HepG2 (cell line): ENCODE measurements around the gene OR2W1. TPM values are rescaled to one million over a fixed set of nuclear protein-coding genes. Genes with fewer than 3 reads are reported as not detected.

Experiments
- ATAC-seq: fragments of 200-7000 bp; cut with Tn5 transposase; 3 replicates; pipeline ENCODE4 v1.9.1; 2020; ENCODE audit warnings: mild to moderate bottlenecking, moderate library complexity
- Bru-seq: library from RNA; stranded (reverse); fragments of 400-500 nt; gene quantifications from one replicate; lab custom pipeline; 2021; lab: Mats Ljungman, UMichigan
- BruChase-seq, 2 experiments: library from RNA; stranded (reverse); fragments of 400-500 nt; gene quantifications; one replicate each; lab custom pipeline; 2021; lab: Mats Ljungman, UMichigan
- BruUV-seq: library from RNA; stranded (reverse); fragments of 400-500 nt; replicated peaks from 2 replicates; lab custom pipeline; 2021; lab: Mats Ljungman, UMichigan
- CTCF ChIA-PET: fragments of 300-600 bp; formaldehyde crosslinking; extraction: SDS; loops from one replicate; lab custom pipeline; 2021; ENCODE audit warnings: low total read pairs, inconsistent platforms, low intra/inter-chr PET ratio; lab: Yijun Ruan, JAX
- POLR2A ChIA-PET: fragments of 350-600 bp; sonication (Branson Sonifier 250); formaldehyde crosslinking; loops from one replicate; lab custom pipeline; 2020; ENCODE audit warnings: antibody characterized with exemption, inconsistent platforms; lab: Yijun Ruan, JAX
- DNase-seq: peaks from one replicate; pipeline ENCODE4 v3.0.0-alpha.2; 2015; ENCODE audit warnings: low spot score
- FAIRE-seq: peaks from 3 replicates; lab custom pipeline; 2011; peaks lifted over from hg19 to GRCh38; lab: Jason Lieb, UNC
- H2AFZ ChIP-seq: one replicate; pipeline ENCODE4 v1.6.1; 2011; ENCODE audit warnings: low read length, inconsistent platforms
- H3K27ac ChIP-seq: fragments of 300-600 bp; 3 replicates; pipeline ENCODE4 v1.8.0; 2011; ENCODE audit warnings: mixed run types, mild to moderate bottlenecking, mixed read lengths, low read length, inconsistent platforms; ENCODE audit not compliant: insufficient read depth; ENCODE audit errors: extremely low read length
- H3K27me3 ChIP-seq, 2 experiments: fragments of 200-600 bp in 1 of 2; 2 replicates in 1 of 2; 3 replicates in 1 of 2; pipeline versions ENCODE4 v1.6.0 to v1.8.0; 2011; ENCODE audit warnings: low read length in 2 of 2, mild to moderate bottlenecking in 2 of 2, moderate library complexity in 2 of 2, inconsistent platforms in 1 of 2; ENCODE audit not compliant: insufficient read depth in 2 of 2, control insufficient read depth in 1 of 2
- H3K36me3 ChIP-seq, 2 experiments: fragments of 200-600 bp in 1 of 2; replicated peaks in 1 of 2; 2 replicates in 1 of 2; 3 replicates in 1 of 2; pipeline versions ENCODE4 v1.5.1 to v1.8.0; 2011; ENCODE audit warnings: low read length in 2 of 2, inconsistent platforms in 1 of 2; ENCODE audit not compliant: insufficient read depth in 2 of 2, control insufficient read depth in 1 of 2
- H3K4me1 ChIP-seq: 2 replicates; pipeline ENCODE4 v1.5.1; 2012; ENCODE audit warnings: low read length, inconsistent platforms; ENCODE audit not compliant: insufficient read depth
- H3K4me2 ChIP-seq: 2 replicates; pipeline ENCODE4 v1.6.0; 2011; ENCODE audit warnings: low read depth, low read length, inconsistent platforms
- H3K4me3 ChIP-seq, 3 experiments: fragments of 200-600 bp in 1 of 3; sonication (generic), shearing (Covaris generic) in 1 of 3; replicated peaks in 1 of 3; 2 replicates each; pipeline ENCODE4 v1.5.1; 2011 to 2016; ENCODE audit warnings: low read length in 3 of 3, inconsistent platforms in 2 of 3, low read depth in 2 of 3, mild to moderate bottlenecking in 2 of 3, control low read depth in 1 of 3, mixed read lengths in 1 of 3; ENCODE audit not compliant: insufficient read depth in 1 of 3
- H3K79me2 ChIP-seq: one replicate; pipeline ENCODE4 v1.6.1; 2011; ENCODE audit warnings: low read length, inconsistent platforms; ENCODE audit not compliant: insufficient read depth
- H3K9ac ChIP-seq: 2 replicates; pipeline ENCODE4 v1.6.0; 2011; ENCODE audit warnings: mild to moderate bottlenecking, low read depth, low read length, inconsistent platforms; ENCODE audit not compliant: insufficient read depth
- H3K9me3 ChIP-seq: 2 replicates; pipeline ENCODE4 v1.5.1; 2012; ENCODE audit warnings: mild to moderate bottlenecking, low read length
- H4K20me1 ChIP-seq: 2 replicates; pipeline ENCODE4 v1.6.0; 2011; ENCODE audit warnings: inconsistent platforms, mild to moderate bottlenecking, low read length, moderate library complexity; ENCODE audit not compliant: insufficient read depth
- GPN1 ChIP-seq: sonication (generic); formaldehyde crosslinking; IDR thresholded peaks from 2 replicates; pipeline ENCODE4 v1.5.1; 2020; ENCODE audit warnings: missing genetic modification reagents, borderline replicate concordance
- HDAC1 ChIP-seq: sonication (generic); formaldehyde crosslinking; IDR thresholded peaks from 2 replicates; pipeline ENCODE4 v1.5.1; 2020; ENCODE audit warnings: mild to moderate bottlenecking, missing genetic modification reagents
- MBD4 ChIP-seq: IDR thresholded peaks from 2 replicates; pipeline ENCODE4 v1.6.1; 2012; ENCODE audit warnings: low read length, inconsistent platforms, borderline replicate concordance
- PITX1 ChIP-seq: sonication (generic); formaldehyde crosslinking; IDR thresholded peaks from 2 replicates; pipeline ENCODE4 v1.5.1; 2020; ENCODE audit warnings: mild to moderate bottlenecking, missing genetic modification reagents
- SIX1 ChIP-seq: sonication (generic); formaldehyde crosslinking; IDR thresholded peaks from 2 replicates; pipeline ENCODE4 v1.4.0; 2020; ENCODE audit warnings: missing genetic modification reagents, borderline replicate concordance
- TRIM24 ChIP-seq: sonication (generic); formaldehyde crosslinking; IDR thresholded peaks from 2 replicates; pipeline ENCODE4 v1.8.0; 2022; ENCODE audit warnings: mild to moderate bottlenecking, missing genetic modification reagents
- ZNF121 ChIP-seq: sonication (generic); formaldehyde crosslinking; IDR thresholded peaks from 2 replicates; pipeline ENCODE4 v1.5.0; 2020; ENCODE audit warnings: mild to moderate bottlenecking, missing genetic modification reagents
- ZNF251 ChIP-seq: sonication (generic); formaldehyde crosslinking; IDR thresholded peaks from 2 replicates; pipeline ENCODE4 v1.9.0; 2021; ENCODE audit warnings: mild to moderate bottlenecking, missing genetic modification reagents
- ZNF7 ChIP-seq: IDR thresholded peaks from 2 replicates; pipeline ENCODE4 v1.6.1; 2016; ENCODE audit warnings: missing biosample characterization, missing genetic modification reagents
- WGBS: methylation state at CpG from one replicate; pipeline ENCODE4 v1.1.6; 2017; ENCODE audit warnings: low lambda C conversion rate; 5-methylcytosine and 5-hydroxymethylcytosine counted together
- in situ Hi-C: cut with HindIII; loops from 2 replicates; pipeline ENCODE4 v1.10.0; 2017; ENCODE audit warnings: low pct_unique_long_range_greater_than_20kb; ENCODE audit not compliant: extremely low pct_ligation_motif_present
- intact Hi-C: fragments of 100-400 bp; cut with micrococcal nuclease; formaldehyde crosslinking; loops from one replicate; pipeline ENCODE4 v1.10.0; 2022; ENCODE audit not compliant: unreplicated experiment
- long read RNA-seq, 2 experiments: library from RNA in 1 of 2; library from polyadenylated mRNA in 1 of 2; stranded (forward) in 1 of 2; unstranded in 1 of 2; transcript quantifications; one replicate each; pipeline ENCODE4 v2.0.0, GENCODE V29; 2019 to 2022
- polyA minus RNA-seq, 3 experiments: library from RNA; depleted of rRNA, polyadenylated mRNA; stranded (reverse); fragments of >200 nt; gene quantifications; 2 replicates each; pipeline ENCODE4 v1.2.3, GENCODE V29; 2011; ENCODE audit warnings: low replicate concordance in 1 of 3
- polyA plus RNA-seq, 8 experiments: library from polyadenylated mRNA; depleted of rRNA in 3 of 8; stranded (reverse) in 7 of 8; unstranded in 1 of 8; fragments of >200 nt; fragmentation: Illumina TruSeq in 4 of 8; extraction: Trizol in 4 of 8; gene quantifications; 2 replicates each; pipeline versions ENCODE4 v1.2.1 to v1.2.3, GENCODE V29; 2011 to 2016; ENCODE audit warnings: low read depth in 4 of 8, missing spikeins in 1 of 8, mixed read lengths in 1 of 8; ENCODE audit not compliant: insufficient read depth in 1 of 8
- total RNA-seq, 5 experiments: library from RNA; depleted of rRNA; stranded (reverse); fragments of >200 nt; fragmentation: Illumina TruSeq; extraction: Trizol; gene quantifications; 2 replicates each; pipeline ENCODE4 v1.2.3, GENCODE V29; 2016; ENCODE audit warnings: low read depth in 1 of 5
- TF ChIP-seq, protein P1 (sequence below): IDR thresholded peaks from 2 replicates; pipeline ENCODE4 v1.6.1; 2012; ENCODE audit warnings: low read length, improper control_type of control experiment

OR2W1 gene, protein sequence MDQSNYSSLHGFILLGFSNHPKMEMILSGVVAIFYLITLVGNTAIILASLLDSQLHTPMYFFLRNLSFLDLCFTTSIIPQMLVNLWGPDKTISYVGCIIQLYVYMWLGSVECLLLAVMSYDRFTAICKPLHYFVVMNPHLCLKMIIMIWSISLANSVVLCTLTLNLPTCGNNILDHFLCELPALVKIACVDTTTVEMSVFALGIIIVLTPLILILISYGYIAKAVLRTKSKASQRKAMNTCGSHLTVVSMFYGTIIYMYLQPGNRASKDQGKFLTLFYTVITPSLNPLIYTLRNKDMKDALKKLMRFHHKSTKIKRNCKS
- total RNA-seq (2016; rRNA removed; fragmentation: Illumina TruSeq; extraction: Trizol) (not detected in 2 replicates), polyA plus RNA-seq (2011; rRNA removed) (not detected in 2 replicates), polyA minus RNA-seq (2011; rRNA and poly(A)+ RNA removed; ENCODE audit: low replicate concordance) (not detected in 2 replicates), Bru-seq, nascent RNA (not detected), BruChase-seq, experiment 1, labeled RNA remaining after a 6-hour chase (not detected), BruChase-seq, experiment 2, labeled RNA remaining after a 2-hour chase (not detected)
- not detected in 2 replicates for total RNA-seq (2016; cell fraction: cytosol; rRNA removed; fragmentation: Illumina TruSeq; extraction: Trizol; ENCODE audit: low read depth)
- total RNA-seq (2016; cell fraction: insoluble cytoplasmic fraction; rRNA removed; fragmentation: Illumina TruSeq; extraction: Trizol) = not detected in 2 replicates
- total RNA-seq (2016; cell fraction: membrane; rRNA removed; fragmentation: Illumina TruSeq; extraction: Trizol) = not detected in 2 replicates
- not detected in 2 replicates for total RNA-seq (2016; cell fraction: nucleus; rRNA removed; fragmentation: Illumina TruSeq; extraction: Trizol)
- not detected in 2 replicates for polyA plus RNA-seq (2011; cell fraction: cytosol; rRNA removed)
- not detected in 2 replicates for polyA plus RNA-seq (2011; cell fraction: nucleus; rRNA removed)
- polyA plus RNA-seq (2012) = not detected in 2 replicates
- polyA plus RNA-seq (2016; cell fraction: cytosol; fragmentation: Illumina TruSeq; extraction: Trizol; ENCODE audit: low read depth) = not detected in 2 replicates
- not detected in 2 replicates for polyA plus RNA-seq (2016; cell fraction: insoluble cytoplasmic fraction; fragmentation: Illumina TruSeq; extraction: Trizol; ENCODE audit: low read depth)
- polyA plus RNA-seq (2016; cell fraction: membrane; fragmentation: Illumina TruSeq; extraction: Trizol; ENCODE audit: low read depth) = not detected in 2 replicates
- polyA plus RNA-seq (2016; cell fraction: nucleus; fragmentation: Illumina TruSeq; extraction: Trizol; ENCODE audit: insufficient read depth, low read depth) = not detected in 2 replicates
- not detected in 2 replicates for polyA minus RNA-seq (2011; cell fraction: cytosol; rRNA and poly(A)+ RNA removed)
- polyA minus RNA-seq (2011; cell fraction: nucleus; rRNA and poly(A)+ RNA removed) = not detected in 2 replicates
- long read RNA-seq, experiment 1 = 0 reads
- long read RNA-seq, experiment 2 = 0 reads

DNA sequence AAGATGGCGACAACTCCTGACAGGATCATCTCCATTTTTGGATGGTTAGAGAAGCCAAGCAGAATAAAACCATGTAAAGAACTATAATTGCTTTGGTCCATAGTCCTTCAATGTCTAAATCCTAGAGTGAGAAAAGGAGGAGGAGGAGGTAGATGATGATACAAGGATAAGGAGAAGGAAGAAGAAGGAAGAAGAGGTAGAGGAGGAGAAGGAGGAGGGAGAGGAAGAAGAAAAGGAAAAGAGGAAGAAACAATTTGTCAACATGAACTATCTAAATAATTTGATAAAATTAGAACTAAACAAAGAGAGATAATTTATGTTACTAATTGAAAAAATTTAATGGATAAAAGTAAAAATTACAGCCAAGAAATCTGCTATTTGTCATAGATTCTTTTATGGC is at the start of gene OR2W1:
OR2W1 (minus strand) TSS at position 101 of the 400 bp plus-strand sequence; CDS start at position 101, 0 bp downstream.
- in situ Hi-C loops = no loop called here
- Histone ChIP-seq H3K27me3 (no peaks in the 10 kb centered on the region), H3K4me3 (no peak within 1 kb of the TSS), H3K4me2 (no peak within 1 kb of the TSS), H2AFZ (no peak within 1 kb of the TSS), H3K4me1 (no peaks in the 10 kb centered on the region), H3K27ac (no peak within 1 kb of the TSS), H3K9me3 (no peaks in the 10 kb centered on the region), H3K36me3 (no peaks in the 10 kb centered on the region), H4K20me1 (no peaks in the 10 kb centered on the region), H3K9ac (no peak within 1 kb of the TSS), H3K79me2 (no peaks in the 10 kb centered on the region)
- no peak for FAIRE-seq
- 4% methylated on average over 1 of the region's 1 CpG for WGBS
- intact Hi-C loops = no loop called here
- BruUV-seq = no TSS peak
- ATAC-seq = no peak
- CTCF ChIA-PET = no interaction called here
- POLR2A ChIA-PET = no interaction called here
- no peak for DNase-seq
- TF ChIP-seq, protein P1, sequence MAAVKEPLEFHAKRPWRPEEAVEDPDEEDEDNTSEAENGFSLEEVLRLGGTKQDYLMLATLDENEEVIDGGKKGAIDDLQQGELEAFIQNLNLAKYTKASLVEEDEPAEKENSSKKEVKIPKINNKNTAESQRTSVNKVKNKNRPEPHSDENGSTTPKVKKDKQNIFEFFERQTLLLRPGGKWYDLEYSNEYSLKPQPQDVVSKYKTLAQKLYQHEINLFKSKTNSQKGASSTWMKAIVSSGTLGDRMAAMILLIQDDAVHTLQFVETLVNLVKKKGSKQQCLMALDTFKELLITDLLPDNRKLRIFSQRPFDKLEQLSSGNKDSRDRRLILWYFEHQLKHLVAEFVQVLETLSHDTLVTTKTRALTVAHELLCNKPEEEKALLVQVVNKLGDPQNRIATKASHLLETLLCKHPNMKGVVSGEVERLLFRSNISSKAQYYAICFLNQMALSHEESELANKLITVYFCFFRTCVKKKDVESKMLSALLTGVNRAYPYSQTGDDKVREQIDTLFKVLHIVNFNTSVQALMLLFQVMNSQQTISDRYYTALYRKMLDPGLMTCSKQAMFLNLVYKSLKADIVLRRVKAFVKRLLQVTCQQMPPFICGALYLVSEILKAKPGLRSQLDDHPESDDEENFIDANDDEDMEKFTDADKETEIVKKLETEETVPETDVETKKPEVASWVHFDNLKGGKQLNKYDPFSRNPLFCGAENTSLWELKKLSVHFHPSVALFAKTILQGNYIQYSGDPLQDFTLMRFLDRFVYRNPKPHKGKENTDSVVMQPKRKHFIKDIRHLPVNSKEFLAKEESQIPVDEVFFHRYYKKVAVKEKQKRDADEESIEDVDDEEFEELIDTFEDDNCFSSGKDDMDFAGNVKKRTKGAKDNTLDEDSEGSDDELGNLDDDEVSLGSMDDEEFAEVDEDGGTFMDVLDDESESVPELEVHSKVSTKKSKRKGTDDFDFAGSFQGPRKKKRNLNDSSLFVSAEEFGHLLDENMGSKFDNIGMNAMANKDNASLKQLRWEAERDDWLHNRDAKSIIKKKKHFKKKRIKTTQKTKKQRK = no peak
- TF ChIP-seq ZNF121 (CRISPR knock-in tag) (no peak), ZNF251 (no peak), GPN1 (no peak), ZNF7 (CRISPR knock-in tag) (no peak), PITX1 (CRISPR knock-in tag) (no peak), TRIM24 (no peak), SIX1 (CRISPR knock-in tag) (no peak), HDAC1 (CRISPR knock-in tag) (no peak), MBD4 (no peak)
